AG08396 (cell line): ENCODE data around the gene PARN.

Source experiments
- DNase-seq: peaks from one replicate; pipeline ENCODE4 v3.0.0; 2012; ENCODE audit warnings: low spot score, mixed read lengths

Gene PARN

GRCh38 chr16:14499110-14499509, 130.9 kb downstream of the PARN start:
- no peak for DNase-seq

GRCh38 chr16:14497245-14498082, 132.6 kb downstream of the PARN start:
- DNase-seq = no peak

- no peak for DNase-seq
Measured at GRCh38 chr16:14496786-14497185, 133.3 kb downstream of the PARN start.

- DNase-seq = no peak
Measured at GRCh38 chr16:14496047-14496770, 133.9 kb downstream of the PARN start.

- DNase-seq = no peak
Measured at GRCh38 chr16:14495213-14496046, 134.6 kb downstream of the PARN start.

GRCh38 chr16:14494396-14494966, 135.6 kb downstream of the PARN start:
- DNase-seq = no peak

GRCh38 chr16:14493791-14494190, 136.3 kb downstream of the PARN start:
- no peak for DNase-seq

GRCh38 chr16:14492614-14493013, 137.4 kb downstream of the PARN start:
- no peak for DNase-seq

- no peak for DNase-seq
Measured at GRCh38 chr16:14491861-14492529, 138.1 kb downstream of the PARN start.

- no peak for DNase-seq
Measured at GRCh38 chr16:14490235-14490634, 139.8 kb downstream of the PARN start.

GRCh38 chr16:14489460-14489859, 140.6 kb downstream of the PARN start:
- DNase-seq = no peak

- no peak for DNase-seq
Measured at GRCh38 chr16:14487579-14487978, 142.5 kb downstream of the PARN start.

- peak; percentile 86 for DNase-seq
Measured at GRCh38 chr16:14486520-14487303, 143.3 kb downstream of the PARN start.

GRCh38 chr16:14485811-14486519, 144.1 kb downstream of the PARN start:
- DNase-seq = no peak

GRCh38 chr16:14485121-14485551, 144.9 kb downstream of the PARN start:
- DNase-seq = no peak

GRCh38 chr16:14483819-14484385, 146.2 kb downstream of the PARN start:
- DNase-seq = no peak

GRCh38 chr16:14476183-14476582, 153.9 kb downstream of the PARN start:
- DNase-seq = no peak

GRCh38 chr16:14475370-14476139, 154.5 kb downstream of the PARN start:
- DNase-seq = no peak

GRCh38 chr16:14473488-14473887, 156.6 kb downstream of the PARN start:
- no peak for DNase-seq
